HG03469 (cell line): ENCODE measurements around the gene PCSK6.
"Not testable (repeated sequence)": the region's sequence is repeated elsewhere in the genome, so short reads cannot be mapped to it uniquely, and the experiment has no call there.

ENCODE experiments used
- ATAC-seq: cut with Tn5 transposase; IDR thresholded peaks from one replicate; pipeline ENCODE4 v1.9.1; 2021; ENCODE audit warnings: mild to moderate bottlenecking, moderate library complexity, moderate number of reproducible peaks; ENCODE audit not compliant: unreplicated experiment

The PCSK6 gene

DNA sequence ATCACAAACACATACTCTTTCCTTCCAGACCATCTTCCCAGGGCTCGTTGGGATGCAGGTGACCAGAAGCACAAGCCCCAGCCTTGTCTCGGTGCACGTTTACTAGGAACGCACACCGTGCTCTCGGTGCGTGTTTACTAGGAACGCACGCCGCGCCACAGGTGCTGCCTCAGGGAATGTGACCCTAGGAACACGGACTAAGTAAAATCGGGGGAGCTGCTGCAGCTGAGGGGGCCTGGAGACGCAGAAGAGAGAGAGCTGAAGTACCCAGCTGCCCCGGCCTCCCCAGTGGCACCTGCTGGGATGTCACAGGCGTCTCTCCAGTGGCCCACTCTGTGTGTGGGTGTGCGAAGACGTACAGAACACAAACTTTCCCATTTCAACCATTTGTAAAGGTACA is 103.5 kb downstream of the PCSK6 start:
- no peak for ATAC-seq

DNA sequence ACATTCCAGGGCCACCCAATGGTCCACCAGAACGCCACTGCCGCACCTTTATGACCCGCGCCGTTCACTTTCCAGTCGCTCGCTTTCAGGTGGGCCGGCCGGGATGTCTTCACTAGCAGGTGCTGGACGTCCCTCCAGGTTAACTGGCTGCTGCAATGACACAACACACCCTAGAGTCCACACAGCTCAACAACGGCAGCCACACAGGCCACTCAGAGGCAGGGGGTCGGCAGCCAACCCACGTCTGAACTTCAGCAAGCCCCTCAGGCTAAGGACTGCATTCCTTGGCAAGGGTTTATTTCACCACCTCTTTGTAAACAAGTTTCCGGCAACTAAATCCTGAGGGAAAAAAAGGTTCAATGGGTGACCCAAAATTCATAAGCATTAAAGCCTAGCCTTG is 105.2 kb downstream of the PCSK6 start:
- ATAC-seq: no peak

DNA sequence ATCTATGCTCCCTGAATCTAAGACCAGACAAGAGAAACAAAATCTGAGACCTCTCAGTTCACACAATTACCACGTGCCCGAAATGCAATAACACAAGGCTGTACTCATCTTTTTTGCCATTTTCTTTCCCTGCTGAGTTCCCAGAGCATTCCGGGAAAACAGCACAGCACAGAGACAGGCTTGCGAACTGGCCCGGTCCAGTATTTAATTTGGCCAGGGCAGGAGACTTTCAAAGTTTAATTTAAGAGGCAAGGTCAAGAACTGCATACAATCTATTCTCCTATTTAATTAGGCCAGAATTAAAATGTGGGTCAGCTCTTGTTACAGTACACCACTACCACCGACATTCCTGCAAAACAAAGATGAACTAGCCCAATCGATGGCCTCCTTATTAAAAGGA is 107.0 kb downstream of the PCSK6 start:
- no peak for ATAC-seq

DNA sequence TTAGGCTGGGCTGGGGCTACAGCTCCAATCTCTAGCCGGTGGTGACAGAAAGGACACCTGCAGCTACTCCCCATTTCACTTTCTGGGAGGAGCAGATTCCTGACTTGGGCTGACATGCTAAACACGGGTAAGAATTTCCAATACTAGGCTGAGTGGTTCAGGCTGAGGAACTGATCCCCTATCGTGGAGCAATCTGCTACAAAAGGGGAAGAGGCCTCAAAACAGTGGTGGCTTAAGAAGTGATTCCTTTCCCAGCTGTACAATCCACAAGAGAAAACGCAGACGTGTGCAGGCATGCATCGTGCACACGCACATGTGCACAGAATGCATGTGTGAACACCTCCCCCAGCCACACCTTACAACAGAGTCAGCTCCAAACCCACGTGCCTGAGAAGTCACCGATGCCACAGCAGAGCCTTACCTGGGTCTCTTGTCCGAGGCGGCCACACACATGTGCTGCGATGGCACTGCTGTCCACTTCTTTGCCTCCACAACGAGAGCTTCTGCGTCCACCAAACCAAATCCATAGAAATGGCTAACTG is 107.8 kb downstream of the PCSK6 start:
- no peak for ATAC-seq

DNA sequence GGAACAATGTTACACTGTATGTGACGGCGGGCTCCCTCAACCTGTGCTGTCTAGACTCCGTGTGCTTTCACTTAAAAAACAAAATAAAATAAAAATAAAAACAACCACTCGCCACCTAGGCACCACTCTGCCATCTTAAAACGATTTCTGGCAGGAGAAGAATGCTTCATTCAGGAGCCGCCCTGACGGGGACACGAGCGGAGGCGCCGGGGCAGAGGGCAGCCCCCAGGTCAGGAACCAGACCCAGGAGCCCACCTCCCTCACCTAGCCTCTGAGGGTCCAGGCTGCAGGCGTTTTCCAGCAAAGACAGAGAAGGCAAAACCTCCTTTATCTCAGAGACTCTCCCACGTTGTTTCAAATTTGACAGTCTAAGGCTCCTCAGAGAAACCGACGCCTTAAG is 109.4 kb downstream of the PCSK6 start:
- no peak for ATAC-seq

DNA sequence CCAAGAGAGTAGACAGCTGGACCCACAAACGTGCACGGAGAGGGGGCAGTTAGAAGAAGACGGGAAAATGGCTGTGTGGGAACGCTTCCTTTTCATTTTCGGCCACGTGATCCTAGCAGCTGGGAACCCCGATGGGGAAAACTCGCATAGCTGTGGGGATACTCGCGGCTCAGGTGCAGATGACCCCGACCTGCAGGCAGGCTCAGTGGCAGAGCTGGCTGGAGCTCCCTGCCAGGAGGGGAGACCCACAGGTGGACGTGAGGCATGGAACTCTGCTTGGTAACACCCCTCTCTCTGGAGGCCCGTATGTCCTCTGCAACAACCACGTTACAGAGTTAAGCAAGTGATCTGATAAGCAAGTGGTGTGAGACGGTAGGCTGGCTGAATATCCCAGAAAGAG is 109.9 kb downstream of the PCSK6 start:
- ATAC-seq: no peak

DNA sequence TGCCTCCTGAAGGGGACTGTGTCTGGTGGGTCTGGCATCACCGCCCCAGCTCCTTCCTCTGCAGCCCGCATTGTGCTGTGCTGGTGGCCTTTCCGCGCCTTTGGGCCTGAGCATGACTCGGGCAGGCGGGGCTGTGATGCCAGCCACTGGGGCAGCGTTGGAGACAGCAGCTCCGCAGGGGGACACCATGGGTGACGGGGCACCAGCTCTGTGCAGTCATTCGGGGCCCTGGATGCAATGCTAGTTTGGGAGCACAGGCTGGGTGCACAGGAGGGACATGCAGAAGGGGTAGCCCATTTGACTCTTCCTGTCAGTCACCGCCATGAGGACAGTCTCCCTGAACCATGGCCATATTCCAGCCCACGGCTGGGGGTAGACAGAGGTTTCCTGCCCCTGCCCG is 110.6 kb downstream of the PCSK6 start:
- no peak for ATAC-seq

DNA sequence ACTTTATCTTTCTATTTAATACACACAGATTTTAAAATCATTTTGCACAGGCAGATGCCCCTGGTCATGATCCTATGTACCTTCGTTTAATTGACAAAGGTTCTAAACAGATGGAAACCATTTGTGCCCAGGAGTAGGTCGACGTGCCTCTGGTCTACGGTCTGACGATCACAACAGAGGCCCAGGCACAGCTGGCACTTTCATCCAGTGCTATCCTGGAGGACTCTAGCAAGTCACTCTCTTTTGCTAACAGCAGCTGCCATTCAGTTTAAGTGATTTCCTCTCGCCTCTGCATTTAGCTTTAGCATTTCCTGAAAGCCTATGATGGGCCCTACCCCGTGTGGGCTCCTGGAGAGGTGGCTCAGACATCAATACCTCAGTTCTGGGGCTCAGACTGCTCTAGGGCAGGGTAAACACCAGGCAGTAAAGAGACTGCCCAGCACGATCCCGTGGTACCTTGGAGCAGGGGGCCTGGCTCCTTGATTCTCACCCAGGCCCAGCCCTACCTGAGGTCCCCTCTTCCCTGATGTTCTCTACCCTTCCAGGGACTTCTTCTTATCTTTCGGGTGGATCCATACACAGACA is 111.2 kb downstream of the PCSK6 start:
- ATAC-seq: no peak

DNA sequence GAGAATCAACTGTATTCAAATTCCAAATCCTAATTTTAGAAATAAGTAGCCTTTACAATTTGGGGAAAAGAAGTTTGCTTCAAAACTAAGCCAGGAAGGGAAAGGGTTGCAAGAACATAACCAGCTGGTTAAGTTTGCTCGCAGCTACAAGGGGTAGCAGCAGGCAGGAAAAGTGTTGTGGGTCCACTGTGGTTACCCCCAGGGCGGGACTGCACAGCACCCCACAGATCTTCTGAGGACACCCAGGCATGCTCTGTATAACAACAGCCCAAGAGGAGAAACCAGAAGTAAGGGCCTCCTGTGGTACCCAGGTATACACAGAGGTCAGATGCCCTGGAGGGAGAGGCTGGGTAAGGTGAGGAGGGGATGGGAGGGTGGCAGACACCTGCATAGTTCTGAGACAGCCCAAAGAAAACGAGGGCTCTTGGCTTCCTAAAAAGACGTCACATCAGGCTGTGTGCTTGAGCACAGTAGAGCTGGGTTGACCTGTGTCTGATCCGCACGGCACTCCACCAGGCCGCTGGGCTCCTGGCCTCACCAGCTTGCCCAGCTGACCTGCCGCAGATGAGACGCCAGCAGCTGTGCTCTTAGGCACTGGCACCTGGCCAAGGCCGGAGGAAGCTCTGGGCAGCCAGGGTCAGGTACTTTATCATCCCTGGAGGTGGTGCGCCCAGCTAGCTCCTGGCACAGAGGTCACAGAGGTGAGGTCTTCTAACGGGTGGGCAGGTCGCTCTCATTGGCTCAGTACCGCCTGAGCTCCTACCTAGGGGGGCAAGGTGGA is 112.7 kb downstream of the PCSK6 start:
- no peak for ATAC-seq

DNA sequence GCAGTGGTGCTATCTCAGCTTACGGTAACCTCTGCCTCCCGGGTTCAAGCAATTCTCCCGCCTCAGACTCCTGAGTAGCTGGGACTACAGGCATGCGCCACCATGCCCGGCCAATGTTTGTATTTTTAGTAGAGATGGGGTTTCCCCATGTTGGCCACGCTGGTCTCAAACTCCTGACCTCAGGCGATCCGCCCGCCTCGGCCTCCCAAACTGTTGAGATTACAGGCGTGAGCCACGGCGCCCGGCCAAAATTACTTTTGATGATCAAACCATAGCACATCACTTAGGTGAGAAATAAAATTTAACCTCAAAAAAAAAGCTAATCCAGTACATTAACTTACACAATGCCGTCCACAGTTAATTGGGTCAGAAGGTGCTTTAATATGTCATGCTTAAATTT is 114.5 kb downstream of the PCSK6 start:
- ATAC-seq: not testable (repeated sequence)

DNA sequence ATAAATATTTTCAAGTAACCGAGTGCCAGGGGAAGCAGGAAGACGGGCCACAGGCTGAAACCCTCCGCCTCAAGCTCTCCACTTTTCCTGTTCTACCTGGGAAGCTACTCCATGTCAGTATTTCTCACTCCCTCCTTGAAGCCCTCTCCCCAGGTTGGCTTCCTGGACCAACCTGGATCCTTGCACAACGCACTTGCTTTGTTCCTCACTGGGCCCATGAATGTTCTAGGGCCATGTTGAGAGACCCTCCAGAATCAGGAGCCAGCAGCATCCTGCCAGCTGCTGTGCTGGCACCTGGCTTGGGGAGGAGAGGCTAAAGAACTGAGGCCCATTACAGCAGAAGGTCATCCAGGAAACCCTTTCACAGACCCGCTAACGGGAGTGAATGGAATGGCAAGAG is 115.2 kb downstream of the PCSK6 start:
- no peak for ATAC-seq

DNA sequence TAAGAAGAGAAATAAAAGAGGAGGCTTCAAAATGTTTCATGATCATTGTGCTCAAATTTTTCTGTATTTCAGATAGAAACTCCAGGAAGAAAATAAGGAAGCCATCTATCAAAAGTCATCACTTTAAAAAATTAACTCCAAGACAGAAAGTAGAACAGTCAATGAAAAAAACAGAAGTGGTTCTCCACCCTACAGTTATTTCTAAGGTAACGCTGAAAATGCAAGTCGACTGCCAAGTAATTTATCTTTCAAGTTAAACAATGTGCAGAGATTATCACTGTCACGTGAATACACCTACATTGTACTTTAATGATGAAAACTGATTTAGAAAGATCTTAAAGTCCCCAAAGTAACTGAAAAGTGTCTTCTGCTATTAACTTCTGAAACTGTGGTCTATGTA is 115.9 kb downstream of the PCSK6 start:
- no peak for ATAC-seq

DNA sequence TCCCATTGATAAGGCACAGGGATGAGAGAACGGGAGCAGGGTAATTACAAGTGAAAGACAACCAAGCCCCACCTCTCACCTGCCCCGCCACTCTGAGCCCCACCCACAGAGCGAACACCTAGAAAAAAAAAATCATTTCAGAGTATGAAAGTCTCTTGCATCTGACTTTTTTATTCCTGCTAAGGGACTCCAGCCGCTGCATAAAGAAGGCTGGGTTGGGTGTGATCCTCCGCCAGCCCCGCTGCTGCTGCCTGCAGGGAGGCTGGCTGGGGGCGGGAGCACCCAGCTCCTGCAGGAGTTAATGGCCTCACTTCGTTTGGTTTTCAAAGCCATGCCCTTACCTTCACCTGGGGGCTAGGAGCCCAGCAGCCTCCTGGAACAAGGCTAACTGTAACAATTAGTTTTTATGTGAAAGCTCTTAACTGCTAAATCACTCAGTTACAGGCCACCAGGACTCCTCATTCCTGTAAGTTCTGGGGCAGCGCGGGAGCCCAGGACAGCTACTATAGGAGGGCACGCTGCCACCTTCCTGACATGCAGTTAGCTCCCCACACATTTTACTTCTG is 116.5 kb downstream of the PCSK6 start:
- ATAC-seq: no peak

DNA sequence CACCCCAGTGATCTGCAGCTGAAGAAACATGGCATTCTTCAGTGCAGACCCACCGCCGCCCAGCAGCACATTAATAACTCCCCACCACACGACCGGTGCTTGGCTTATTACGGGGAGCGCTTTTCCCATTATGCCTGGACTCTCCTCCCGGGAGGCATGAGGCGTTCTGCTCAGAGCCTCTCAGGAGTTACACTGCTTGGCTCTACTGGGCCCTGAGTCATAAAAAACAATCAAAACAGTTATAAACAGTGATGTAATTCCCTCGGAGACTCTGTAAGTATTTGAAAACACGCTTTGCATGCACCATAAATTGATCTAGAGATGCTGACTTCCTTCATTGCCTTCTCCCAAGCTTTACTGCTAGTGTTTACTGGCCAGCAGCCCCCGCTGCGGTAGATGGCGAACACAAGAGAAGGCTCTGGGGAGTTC is 117.3 kb downstream of the PCSK6 start:
- ATAC-seq: no peak

DNA sequence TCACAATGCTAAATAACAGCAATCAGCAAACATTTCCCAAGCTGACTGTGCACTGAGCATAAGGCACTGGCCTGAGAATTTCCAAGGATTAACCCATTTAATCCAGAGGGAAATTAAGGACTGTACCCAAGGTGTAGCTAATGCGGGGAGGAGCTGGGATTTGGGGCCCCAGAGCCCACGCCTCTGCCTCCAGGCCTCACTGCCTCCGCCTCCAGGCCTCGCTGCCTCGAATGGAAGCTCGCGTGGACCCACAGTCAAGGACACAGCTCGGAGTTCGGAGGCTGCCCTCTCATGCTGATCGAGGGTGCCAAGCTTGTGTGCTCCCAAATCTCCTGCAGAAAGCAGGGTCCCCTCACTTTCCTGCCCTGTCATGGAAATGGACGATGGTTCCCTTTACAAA is 118.0 kb downstream of the PCSK6 start:
- no peak for ATAC-seq

DNA sequence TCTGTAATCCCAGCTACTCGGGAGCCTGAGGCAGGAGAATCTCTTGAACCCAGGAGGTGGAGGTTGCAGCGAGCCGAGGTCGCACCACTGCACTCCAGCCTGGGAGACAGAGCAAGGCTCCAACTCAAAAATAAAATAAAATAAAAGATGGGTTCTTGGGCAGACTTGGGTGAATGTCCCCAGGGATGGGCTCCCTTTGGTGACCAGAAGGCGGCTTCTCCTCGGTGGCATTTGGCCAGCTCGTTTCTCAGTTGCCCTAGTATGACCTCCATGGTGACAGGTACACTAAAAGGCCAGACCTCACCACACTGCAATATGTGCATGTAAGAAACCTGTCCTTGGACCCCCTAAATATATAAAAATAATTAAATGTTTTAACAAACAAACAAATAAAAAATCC is 118.4 kb downstream of the PCSK6 start:
- ATAC-seq: no peak

DNA sequence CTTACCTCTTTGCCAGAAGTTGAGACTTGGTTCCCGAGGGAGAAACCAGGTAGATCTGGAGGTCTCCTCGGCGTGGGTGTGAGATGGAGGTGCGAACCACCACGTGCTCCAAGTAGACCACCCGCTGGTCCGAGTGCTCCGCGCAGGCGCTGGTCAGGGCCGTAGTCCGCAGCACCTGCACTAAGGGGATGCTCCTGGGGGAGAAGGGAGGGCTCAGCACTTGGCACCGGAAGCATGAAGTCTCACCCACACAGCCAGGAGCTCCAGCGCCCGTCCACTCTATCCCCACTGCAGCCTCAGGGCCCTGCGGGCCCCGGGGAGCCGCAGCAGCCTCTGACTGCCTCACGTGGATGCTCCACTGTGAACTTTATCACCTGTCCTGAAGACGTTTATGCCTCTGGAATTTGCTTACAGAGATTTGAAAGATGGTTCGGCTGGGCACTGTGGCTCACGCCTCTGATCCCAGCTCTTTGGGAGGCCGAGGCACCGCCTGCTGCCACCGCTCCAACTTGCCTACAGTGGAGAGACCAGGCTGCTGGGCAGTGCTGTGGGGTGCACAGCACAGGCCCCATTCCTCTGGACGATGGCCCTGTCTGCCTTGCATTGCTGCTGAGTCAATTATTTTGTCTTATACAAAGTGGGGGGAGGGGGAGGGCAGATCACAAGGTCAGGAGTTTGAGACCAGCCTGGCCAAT is 119.0 kb downstream of the PCSK6 start:
- no peak for ATAC-seq

DNA sequence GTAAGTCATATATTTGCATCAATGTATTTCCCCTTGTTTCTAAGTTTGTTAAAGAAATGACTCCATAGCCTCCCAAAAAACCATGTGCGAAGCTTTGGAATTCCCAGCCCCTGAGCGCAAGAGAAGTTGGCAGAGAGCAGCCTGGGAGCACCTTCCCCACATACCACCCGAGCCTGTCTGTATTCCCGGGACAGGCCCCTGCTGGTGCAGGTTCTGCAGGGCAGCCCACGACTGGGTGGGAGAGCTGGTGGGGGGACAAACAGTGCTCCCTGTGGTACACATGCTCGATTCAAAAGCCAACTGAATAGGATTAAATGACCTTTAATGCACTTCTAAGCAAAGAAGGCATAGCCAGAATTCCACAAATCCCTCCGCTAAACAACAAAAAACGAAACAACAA is 119.8 kb downstream of the PCSK6 start:
- ATAC-seq: no peak

DNA sequence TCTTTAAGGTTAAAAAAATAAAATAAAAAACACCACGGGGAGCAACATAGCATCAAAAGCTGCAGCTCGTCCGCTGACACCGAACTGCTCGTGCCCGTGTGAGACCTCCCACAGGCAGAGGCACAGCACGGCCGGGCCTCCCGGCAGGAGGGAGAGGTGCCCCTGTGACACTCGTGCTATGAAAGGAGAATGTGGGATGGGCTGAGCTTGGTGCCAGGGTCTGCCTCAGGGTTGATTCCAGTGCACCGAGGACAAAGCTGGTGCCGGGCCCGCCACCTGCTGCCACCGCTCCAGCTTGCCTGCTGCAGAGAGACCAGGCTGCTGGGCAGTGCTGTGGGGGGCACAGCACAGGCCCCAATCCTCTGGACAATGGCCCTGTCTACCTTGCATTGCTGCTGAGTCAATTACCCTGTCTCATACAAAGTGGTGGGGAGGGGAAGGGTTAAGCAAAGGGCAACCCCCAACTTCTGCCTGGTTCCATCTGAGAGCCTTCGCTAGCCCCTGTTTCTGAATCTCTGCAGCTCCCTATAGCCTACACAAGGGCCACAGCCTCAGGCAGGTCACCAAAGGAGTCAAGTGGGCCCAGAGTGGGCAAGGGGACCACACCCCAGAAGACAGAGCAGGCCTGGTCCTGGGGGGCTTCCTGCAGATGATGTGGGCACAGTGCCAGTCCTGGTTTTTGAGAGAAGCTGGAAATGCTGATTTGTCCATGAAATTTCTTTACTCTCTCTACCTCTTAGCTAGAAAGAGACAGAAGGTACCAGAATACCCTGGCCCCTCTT is 120.5 kb downstream of the PCSK6 start:
- no peak for ATAC-seq

DNA sequence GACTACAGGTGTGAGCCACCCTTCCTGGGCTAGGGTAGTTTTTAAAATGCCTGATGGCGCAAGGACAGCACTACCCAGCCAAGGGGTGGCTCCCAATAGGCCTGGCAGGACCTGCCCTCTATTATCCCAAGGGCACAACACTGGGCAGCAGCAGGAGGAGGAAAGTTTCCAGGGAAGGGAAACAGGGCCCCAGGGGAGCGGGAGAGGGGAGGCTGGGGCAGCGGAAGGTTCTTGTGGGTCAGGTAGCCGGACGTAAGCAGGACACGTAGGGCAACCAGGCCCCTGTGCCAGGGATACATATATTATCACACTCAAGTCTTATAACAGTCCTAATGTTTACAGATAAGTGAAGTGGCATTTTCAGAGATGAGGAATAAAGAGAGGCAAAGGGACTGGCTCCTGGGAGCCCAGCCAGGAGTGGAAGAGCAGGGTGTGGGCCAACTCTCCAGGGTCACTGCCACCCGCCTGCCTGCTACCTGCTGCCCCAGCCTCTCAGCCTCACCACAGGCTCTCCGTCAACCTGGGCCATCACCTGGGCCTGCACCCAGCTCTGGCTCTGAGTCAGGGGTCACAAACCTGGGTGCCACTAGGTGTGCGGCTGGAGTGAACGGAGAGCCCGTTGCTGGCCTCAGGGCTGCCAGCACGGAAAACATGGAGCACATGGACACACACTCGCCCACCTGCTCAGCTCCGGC is 121.3 kb downstream of the PCSK6 start:
- ATAC-seq: no peak
